HCT116 (cell line): Measurements from ENCODE around the gene RALGPS1. TPM values are rescaled to one million over a fixed set of nuclear protein-coding genes. Genes with fewer than 3 reads are reported as not detected.

Source experiments
- ATAC-seq: fragments of 200-7000 bp; cut with Tn5 transposase; 2 replicates; pipeline ENCODE4 v1.9.1; 2020; ENCODE audit warnings: mild to moderate bottlenecking, moderate library complexity
- BruUV-seq: library from RNA; stranded (reverse); fragments of 400-500 nt; replicated peaks from 2 replicates; lab custom pipeline; 2021; lab: Mats Ljungman, UMichigan
- CTCF ChIA-PET: fragments of 300-600 bp; sonication (Branson Sonifier 250); formaldehyde crosslinking; loops from one replicate; lab custom pipeline; 2021; ENCODE audit warnings: antibody characterized with exemption; lab: Charles Lee
- POLR2A ChIA-PET: fragments of 300-600, 350-600 bp; sonication (Branson Sonifier 250); formaldehyde crosslinking; loops from one replicate; lab custom pipeline; 2021; ENCODE audit warnings: antibody characterized with exemption; lab: Charles Lee
- RAD21 ChIA-PET, 2 experiments: fragments of 300-600 bp; sonication (Branson Sonifier 250); formaldehyde crosslinking; loops; one replicate each; lab custom pipeline; 2023; ENCODE audit warnings: low total read pairs in 2 of 2; ENCODE audit not compliant: uncharacterized antibody in 2 of 2, unreplicated experiment in 2 of 2, low non-redundant PET in 1 of 2; lab: Charles Lee
- DNase-seq: peaks from one replicate; pipeline ENCODE4 v3.0.0-alpha.2; 2010; ENCODE audit warnings: low read depth, low spot score
- H2AFZ ChIP-seq: fragments of 200-600 bp; shearing (Covaris generic), sonication (generic); 2 replicates; pipeline ENCODE4 v1.6.1; 2017; ENCODE audit warnings: low read depth, mixed run types, mixed read lengths, antibody characterized with exemption, low read length; ENCODE audit not compliant: poor library complexity, severe bottlenecking
- H3K27ac ChIP-seq: 2 replicates; pipeline ENCODE4 v1.5.1; 2012; ENCODE audit warnings: low read depth, low read length
- H3K27me3 ChIP-seq: fragments of 200-600 bp; sonication (generic); 2 replicates; pipeline ENCODE4 v1.6.1; 2016; ENCODE audit warnings: mixed run types, low read length, mixed read lengths; ENCODE audit not compliant: insufficient read depth
- H3K36me3 ChIP-seq, 2 experiments: fragments of 200-500 bp in 1 of 2; fragments of 200-600 bp in 1 of 2; sonication (Bioruptor generic) in 1 of 2; sonication (generic) in 1 of 2; 2 replicates each; pipeline versions ENCODE4 v1.5.1 to v1.6.1; 2014 to 2016; ENCODE audit warnings: low read length in 2 of 2, inconsistent platforms in 1 of 2, mixed read lengths in 1 of 2, mixed run types in 1 of 2; ENCODE audit not compliant: insufficient read depth in 2 of 2, control insufficient read depth in 1 of 2
- H3K4me1 ChIP-seq, 2 experiments: fragments of 200-600 bp in 1 of 2; sonication (generic) in 1 of 2; 2 replicates each; pipeline versions ENCODE4 v1.5.1 to v1.6.1; 2012 to 2017; ENCODE audit warnings: low read length in 2 of 2, inconsistent platforms in 1 of 2, mild to moderate bottlenecking in 1 of 2, mixed read lengths in 1 of 2, mixed run types in 1 of 2, moderate library complexity in 1 of 2; ENCODE audit not compliant: insufficient read depth in 2 of 2, control insufficient read depth in 1 of 2
- H3K4me2 ChIP-seq: fragments of 200-600 bp; sonication (generic); 2 replicates; pipeline ENCODE4 v1.6.1; 2017; ENCODE audit warnings: mixed run types, low read length, mixed read lengths
- H3K4me3 ChIP-seq, 2 experiments: fragments of 200-600 bp in 1 of 2; sonication (generic) in 1 of 2; replicated peaks in 1 of 2; 2 replicates each; pipeline ENCODE4 v1.5.1; 2011 to 2016; ENCODE audit warnings: low read length in 2 of 2, control low read depth in 1 of 2, low read depth in 1 of 2, mild to moderate bottlenecking in 1 of 2, mixed read lengths in 1 of 2, mixed run types in 1 of 2
- H3K79me2 ChIP-seq: fragments of 200-600 bp; sonication (generic); 2 replicates; pipeline ENCODE4 v1.6.1; 2017; ENCODE audit warnings: mild to moderate bottlenecking, mixed run types, low read length, moderate library complexity, mixed read lengths; ENCODE audit not compliant: insufficient read depth
- H3K9ac ChIP-seq: fragments of 200-600 bp; sonication (generic); 2 replicates; pipeline ENCODE4 v1.6.1; 2016; ENCODE audit warnings: low read length, mixed read lengths
- H3K9me2 ChIP-seq: fragments of 200-600 bp; sonication (generic), shearing (Covaris generic); 2 replicates; pipeline ENCODE4 v1.6.1; 2017; ENCODE audit warnings: mixed run types, mild to moderate bottlenecking, moderate library complexity; ENCODE audit not compliant: insufficient read depth
- H3K9me3 ChIP-seq, 2 experiments: fragments of 200-500 bp in 1 of 2; fragments of 200-600 bp in 1 of 2; sonication (Bioruptor generic) in 1 of 2; sonication (generic) in 1 of 2; 2 replicates each; pipeline ENCODE4 v1.6.1; 2014 to 2017; ENCODE audit warnings: low read length in 2 of 2, mixed read lengths in 2 of 2, inconsistent platforms in 1 of 2, low read depth in 1 of 2, mild to moderate bottlenecking in 1 of 2, mixed run types in 1 of 2, moderate library complexity in 1 of 2; ENCODE audit not compliant: control insufficient read depth in 1 of 2, insufficient read depth in 1 of 2
- H4K20me1 ChIP-seq: fragments of 200-600 bp; sonication (generic), shearing (Covaris generic); 2 replicates; pipeline ENCODE4 v1.6.1; 2017; ENCODE audit warnings: mixed run types, mild to moderate bottlenecking, moderate library complexity; ENCODE audit not compliant: insufficient read depth
- ATF3 ChIP-seq: IDR thresholded peaks from 2 replicates; pipeline ENCODE4 v1.6.1; 2012
- CBX3 ChIP-seq: IDR thresholded peaks from 2 replicates; pipeline ENCODE4 v1.6.1; 2012; ENCODE audit warnings: low read depth
- CEBPB ChIP-seq: IDR thresholded peaks from 2 replicates; pipeline ENCODE4 v1.6.1; 2012; ENCODE audit warnings: low read depth
- CTCF ChIP-seq, 3 experiments: fragments of 200-600 bp in 1 of 3; sonication (generic) in 1 of 3; IDR thresholded peaks in 2 of 3; conservative IDR thresholded peaks in 1 of 3; 2 replicates each; pipeline ENCODE4 v1.5.1; 2012 to 2017; ENCODE audit warnings: low read depth in 2 of 3, low read length in 2 of 3, antibody characterized with exemption in 1 of 3, borderline replicate concordance in 1 of 3, control low read depth in 1 of 3, mild to moderate bottlenecking in 1 of 3, mixed read lengths in 1 of 3, mixed run types in 1 of 3, moderate library complexity in 1 of 3; ENCODE audit not compliant: insufficient read depth in 1 of 3
- EGR1 ChIP-seq: IDR thresholded peaks from 2 replicates; pipeline ENCODE4 v1.6.1; 2012; ENCODE audit warnings: low read depth
- ELF1 ChIP-seq: IDR thresholded peaks from 2 replicates; pipeline ENCODE4 v1.6.1; 2012; ENCODE audit warnings: low read depth, borderline replicate concordance
- EZH2 ChIP-seq: fragments of 200-600 bp; sonication (generic); IDR thresholded peaks from 2 replicates; pipeline ENCODE4 v1.6.1; 2017; ENCODE audit warnings: antibody characterized with exemption, mixed run types
- EZH2phosphoT487 ChIP-seq: fragments of 200-600 bp; IDR thresholded peaks from 2 replicates; pipeline ENCODE4 v1.6.1; 2018; ENCODE audit warnings: antibody characterized with exemption, borderline replicate concordance
- JUND ChIP-seq: IDR thresholded peaks from 2 replicates; pipeline ENCODE4 v1.6.1; 2012
- POLR2A ChIP-seq: IDR thresholded peaks from 2 replicates; pipeline ENCODE4 v1.7.0; 2011; ENCODE audit warnings: borderline replicate concordance; ENCODE audit not compliant: insufficient read depth, insufficient read length; ENCODE audit errors: extremely low read depth
- POLR2AphosphoS5 ChIP-seq: IDR thresholded peaks from 2 replicates; pipeline ENCODE4 v1.6.1; 2011; ENCODE audit warnings: mild to moderate bottlenecking, low read depth, low read length, moderate library complexity
- RAD21 ChIP-seq: IDR thresholded peaks from 2 replicates; pipeline ENCODE4 v1.6.1; 2012; ENCODE audit warnings: low read depth, mild to moderate bottlenecking
- REST ChIP-seq: IDR thresholded peaks from 2 replicates; pipeline ENCODE4 v1.6.1; 2012; ENCODE audit warnings: low read depth
- SIN3A ChIP-seq: IDR thresholded peaks from 2 replicates; pipeline ENCODE4 v1.6.1; 2012; ENCODE audit warnings: low read depth
- SP1 ChIP-seq: IDR thresholded peaks from 2 replicates; pipeline ENCODE4 v1.6.1; 2012; ENCODE audit warnings: low read depth
- YY1 ChIP-seq: IDR thresholded peaks from 2 replicates; pipeline ENCODE4 v1.6.1; 2011; ENCODE audit warnings: low read length, low read depth, moderate library complexity, mild to moderate bottlenecking; ENCODE audit not compliant: insufficient replicate concordance; ENCODE audit errors: extremely low read depth
- ZBTB33 ChIP-seq: IDR thresholded peaks from 2 replicates; pipeline ENCODE4 v1.6.1; 2011; ENCODE audit warnings: mild to moderate bottlenecking, low read length, moderate library complexity; ENCODE audit not compliant: insufficient replicate concordance; ENCODE audit errors: extremely low read depth
- ZFX ChIP-seq: fragments of 450-650 bp; IDR thresholded peaks from 2 replicates; pipeline ENCODE4 v1.6.1; 2017
- intact Hi-C: fragments of 100-400 bp; cut with micrococcal nuclease; formaldehyde crosslinking; loops from 2 replicates; pipeline ENCODE4 v1.10.0; 2022
- total RNA-seq: library from RNA; stranded (reverse); gene quantifications from one replicate; pipeline ENCODE4 v1.2.1, GENCODE V29; 2021; ENCODE audit not compliant: unreplicated experiment

Gene RALGPS1
- total RNA-seq, 1 experiment from 2014 or later: 7.6 TPM

- TF ChIP-seq CEBPB (no peak), SIN3A (no peak), YY1 (no peak), ATF3 (no peak), POLR2A (no peak), EZH2 (no peak), EGR1 (no peak), CTCF (IDR thresholded peaks at IDR 0.05 in 2 of 3, conservative IDR thresholded peaks at IDR 0.05 in 1 of 3; ENCODE audit: borderline replicate concordance in 1 of 3, insufficient read depth in 1 of 3, low read depth in 2 of 3, low read length in 2 of 3) (no peak), RAD21 (no peak), SP1 (no peak), POLR2AphosphoS5 (no peak)
Measured at GRCh38 chr9:127076860-127077643, 162.5 kb downstream of the RALGPS1 start (continued).

GRCh38 chr9:127077644-127077946 is 163.0 kb downstream of the RALGPS1 start:
- no peak for DNase-seq
- Histone ChIP-seq H3K4me2 (no peak overlapping the region), H3K27ac (no peak overlapping the region), H2AFZ (no peak overlapping the region), H4K20me1 (no peaks in the 10 kb centered on the region), H3K27me3 (no peaks in the 10 kb centered on the region), H3K9me3 (no peaks in the 10 kb centered on the region), H3K9ac (no peak overlapping the region), H3K4me3 (no peak overlapping the region), H3K79me2 (no peaks in the 10 kb centered on the region), H3K36me3 (no peaks in the 10 kb centered on the region), H3K9me2 (no peaks in the 10 kb centered on the region), H3K4me1 (peaks cover 4 to 21% of the 10 kb centered on the region in 2 experiments; a peak in 3 of 4 replicates)
- ChIA-PET RAD21 (no interaction called here), POLR2A (no interaction called here), CTCF (no interaction called here)
- intact Hi-C loops: no loop called here
- no peak for ATAC-seq
- no TSS peak for BruUV-seq
- no peak for TF ChIP-seq CBX3
- TF ChIP-seq EGR1: no peak
- no peak for TF ChIP-seq ATF3
- TF ChIP-seq ZBTB33: no peak
- no peak for TF ChIP-seq EZH2phosphoT487
- no peak for TF ChIP-seq ZFX
- no peak for TF ChIP-seq ELF1
- no peak for TF ChIP-seq YY1
- no peak for TF ChIP-seq REST
- no peak for TF ChIP-seq JUND
